SK-N-SH treated with all-trans-retinoic acid at 6 μM for 48 hours (cell line): ENCODE measurements around the gene ATP8A2.

Experiments
- ARNTL ChIP-seq: fragments of 450-650 bp; formaldehyde crosslinking; IDR thresholded peaks from 2 replicates; pipeline ENCODE4 v1.5.0; 2020; ENCODE audit warnings: low read depth, mild to moderate bottlenecking, moderate library complexity, borderline replicate concordance
- TOX ChIP-seq: fragments of 250-450 bp; sonication (Bioruptor Pico); IDR thresholded peaks from 2 replicates; pipeline ENCODE4 v1.8.0; 2021; ENCODE audit warnings: mild to moderate bottlenecking, moderate library complexity, borderline replicate concordance
- ZFP3 ChIP-seq: fragments of 250-450 bp; sonication (Bioruptor Pico); IDR thresholded peaks from 2 replicates; pipeline ENCODE4 v1.5.0; 2020; ENCODE audit warnings: mild to moderate bottlenecking, moderate library complexity
- ZFP30 ChIP-seq: fragments of 450-650 bp; formaldehyde crosslinking; IDR thresholded peaks from 2 replicates; pipeline ENCODE4 v1.5.0; 2022; ENCODE audit warnings: mild to moderate bottlenecking, moderate library complexity
- ZNF565 ChIP-seq: fragments of 450-650 bp; formaldehyde crosslinking; conservative IDR thresholded peaks from 2 replicates; pipeline ENCODE4 v1.5.0; 2020; ENCODE audit warnings: low read depth, mild to moderate bottlenecking, moderate library complexity
- TF ChIP-seq, protein P1 (sequence below): fragments of 250-450 bp; sonication (Bioruptor Pico); IDR thresholded peaks from 2 replicates; pipeline ENCODE4 v1.8.0; 2021; ENCODE audit warnings: low read depth, mild to moderate bottlenecking, moderate library complexity, borderline replicate concordance
- TF ChIP-seq, protein P2 (sequence below): fragments of 250-450 bp; sonication (Bioruptor Pico); IDR thresholded peaks from 2 replicates; pipeline ENCODE4 v1.5.0; 2020; ENCODE audit warnings: mild to moderate bottlenecking, moderate library complexity

DNA sequence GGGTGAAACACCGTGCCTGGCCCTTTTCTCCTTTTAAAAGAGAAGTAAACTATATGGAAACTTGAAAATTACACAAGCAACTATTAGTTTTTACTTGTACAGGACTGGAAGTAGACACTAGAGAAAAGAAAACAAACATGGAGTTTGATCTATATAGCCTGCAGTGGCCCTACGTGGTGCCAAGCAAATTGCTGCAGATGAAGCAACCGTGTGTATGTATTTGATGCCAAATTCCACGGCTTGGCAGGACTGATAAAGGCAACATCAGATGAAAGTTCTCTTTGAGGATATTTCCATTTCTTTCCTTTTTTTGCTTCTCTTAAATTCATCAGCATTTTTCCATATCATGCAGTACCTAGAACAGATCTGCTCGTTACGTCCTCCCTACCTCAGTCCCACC is 49.8 kb downstream of the ATP8A2 start:
- TF ChIP-seq ZFP3 (CRISPR knock-in tag) (no peak), ARNTL (no peak), ZNF565 (CRISPR knock-in tag) (no peak), ZFP30 (CRISPR knock-in tag) (no peak), TOX (CRISPR knock-in tag) (no peak)
- TF ChIP-seq, protein P1, sequence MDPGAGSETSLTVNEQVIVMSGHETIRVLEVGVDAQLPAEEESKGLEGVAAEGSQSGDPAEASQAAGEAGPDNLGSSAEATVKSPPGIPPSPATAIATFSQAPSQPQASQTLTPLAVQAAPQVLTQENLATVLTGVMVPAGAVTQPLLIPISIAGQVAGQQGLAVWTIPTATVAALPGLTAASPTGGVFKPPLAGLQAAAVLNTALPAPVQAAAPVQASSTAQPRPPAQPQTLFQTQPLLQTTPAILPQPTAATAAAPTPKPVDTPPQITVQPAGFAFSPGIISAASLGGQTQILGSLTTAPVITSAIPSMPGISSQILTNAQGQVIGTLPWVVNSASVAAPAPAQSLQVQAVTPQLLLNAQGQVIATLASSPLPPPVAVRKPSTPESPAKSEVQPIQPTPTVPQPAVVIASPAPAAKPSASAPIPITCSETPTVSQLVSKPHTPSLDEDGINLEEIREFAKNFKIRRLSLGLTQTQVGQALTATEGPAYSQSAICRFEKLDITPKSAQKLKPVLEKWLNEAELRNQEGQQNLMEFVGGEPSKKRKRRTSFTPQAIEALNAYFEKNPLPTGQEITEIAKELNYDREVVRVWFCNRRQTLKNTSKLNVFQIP, result no peak
- TF ChIP-seq, protein P2, sequence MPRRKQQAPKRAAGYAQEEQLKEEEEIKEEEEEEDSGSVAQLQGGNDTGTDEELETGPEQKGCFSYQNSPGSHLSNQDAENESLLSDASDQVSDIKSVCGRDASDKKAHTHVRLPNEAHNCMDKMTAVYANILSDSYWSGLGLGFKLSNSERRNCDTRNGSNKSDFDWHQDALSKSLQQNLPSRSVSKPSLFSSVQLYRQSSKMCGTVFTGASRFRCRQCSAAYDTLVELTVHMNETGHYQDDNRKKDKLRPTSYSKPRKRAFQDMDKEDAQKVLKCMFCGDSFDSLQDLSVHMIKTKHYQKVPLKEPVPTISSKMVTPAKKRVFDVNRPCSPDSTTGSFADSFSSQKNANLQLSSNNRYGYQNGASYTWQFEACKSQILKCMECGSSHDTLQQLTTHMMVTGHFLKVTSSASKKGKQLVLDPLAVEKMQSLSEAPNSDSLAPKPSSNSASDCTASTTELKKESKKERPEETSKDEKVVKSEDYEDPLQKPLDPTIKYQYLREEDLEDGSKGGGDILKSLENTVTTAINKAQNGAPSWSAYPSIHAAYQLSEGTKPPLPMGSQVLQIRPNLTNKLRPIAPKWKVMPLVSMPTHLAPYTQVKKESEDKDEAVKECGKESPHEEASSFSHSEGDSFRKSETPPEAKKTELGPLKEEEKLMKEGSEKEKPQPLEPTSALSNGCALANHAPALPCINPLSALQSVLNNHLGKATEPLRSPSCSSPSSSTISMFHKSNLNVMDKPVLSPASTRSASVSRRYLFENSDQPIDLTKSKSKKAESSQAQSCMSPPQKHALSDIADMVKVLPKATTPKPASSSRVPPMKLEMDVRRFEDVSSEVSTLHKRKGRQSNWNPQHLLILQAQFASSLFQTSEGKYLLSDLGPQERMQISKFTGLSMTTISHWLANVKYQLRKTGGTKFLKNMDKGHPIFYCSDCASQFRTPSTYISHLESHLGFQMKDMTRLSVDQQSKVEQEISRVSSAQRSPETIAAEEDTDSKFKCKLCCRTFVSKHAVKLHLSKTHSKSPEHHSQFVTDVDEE (CRISPR knock-in tag), result no peak
